Activated T-helper 1 cell treated with anti-CD3 and anti-CD28 coated beads, Interleukin-12 subunit alpha, Interleukin-12 subunit beta, Interleukin-2, Interleukin-4 antibody, amounts not matched to agents 30 ng/mL and 10 ng/mL and 1 ng/mL, durations not matched to agents 14 hours and 24 hours and 36 hours (primary cell): ENCODE measurements around the gene MAK. TPM values are rescaled to one million over a fixed set of nuclear protein-coding genes. Genes with fewer than 3 reads are reported as not detected.

Source experiments
- DNase-seq: peaks from one replicate; pipeline ENCODE4 v3.0.0; 2021; ENCODE audit warnings: low spot score
- H3K27ac Mint-ChIP-seq: one replicate; pipeline ENCODE4 v1.8.0; 2021; ENCODE audit warnings: mild to moderate bottlenecking, mixed read lengths
- H3K27me3 Mint-ChIP-seq: one replicate; pipeline ENCODE4 v1.8.0; 2022; ENCODE audit warnings: mild to moderate bottlenecking, moderate library complexity, mixed read lengths; ENCODE audit not compliant: insufficient read depth
- H3K36me3 Mint-ChIP-seq: one replicate; pipeline ENCODE4 v1.8.0; 2021; ENCODE audit warnings: low read depth, mixed read lengths
- H3K4me1 Mint-ChIP-seq: one replicate; pipeline ENCODE4 v1.8.0; 2021; ENCODE audit warnings: low read depth, mixed read lengths
- H3K4me3 Mint-ChIP-seq: one replicate; pipeline ENCODE4 v1.8.0; 2021; ENCODE audit warnings: mild to moderate bottlenecking, moderate library complexity, mixed read lengths
- H3K9me3 Mint-ChIP-seq: one replicate; pipeline ENCODE4 v1.8.0; 2021; ENCODE audit warnings: mixed read lengths
- intact Hi-C: fragments of 100-400 bp; cut with micrococcal nuclease; formaldehyde crosslinking; loops from one replicate; pipeline ENCODE4 v1.15.1; 2024
- total RNA-seq: library from RNA; stranded (reverse); gene quantifications from 2 replicates; pipeline ENCODE4 v1.2.3, GENCODE V29; 2022

MAK gene
- total RNA-seq, 1 donor from 2014 or later: 0.67 TPM

DNA sequence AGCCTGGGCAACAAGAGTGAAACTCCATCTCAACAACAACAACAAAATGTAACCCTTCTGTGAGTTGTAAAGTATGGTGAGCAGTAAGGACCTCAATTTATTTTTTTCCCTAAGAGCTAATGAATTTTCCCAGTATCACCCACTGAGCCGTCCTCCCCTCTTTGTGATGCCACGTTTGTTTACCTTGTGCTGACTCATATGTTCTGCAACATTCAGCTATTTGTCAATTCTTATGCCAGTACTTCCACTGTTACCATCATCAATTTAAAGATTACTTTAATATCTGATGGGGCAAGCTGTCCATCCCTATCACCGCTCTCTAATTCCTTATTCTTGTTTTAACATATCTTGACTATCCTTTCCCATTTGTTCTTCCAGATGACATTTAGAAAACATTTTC, 37.5 kb downstream of the MAK start:
- Mint-ChIP-seq H3K27ac (no peak overlapping the region), H3K36me3 (peaks cover 2% of the 10 kb centered on the region), H3K4me1 (no peaks in the 10 kb centered on the region), H3K4me3 (no peak overlapping the region), H3K9me3 (no peaks in the 10 kb centered on the region), H3K27me3 (no peaks in the 10 kb centered on the region)
- intact Hi-C loops: loop anchor here (1.0 kb wide), 5 partner anchors 42 to 323 kb away; partner anchors contain the start of gene TMEM14C
- no peak for DNase-seq

DNA sequence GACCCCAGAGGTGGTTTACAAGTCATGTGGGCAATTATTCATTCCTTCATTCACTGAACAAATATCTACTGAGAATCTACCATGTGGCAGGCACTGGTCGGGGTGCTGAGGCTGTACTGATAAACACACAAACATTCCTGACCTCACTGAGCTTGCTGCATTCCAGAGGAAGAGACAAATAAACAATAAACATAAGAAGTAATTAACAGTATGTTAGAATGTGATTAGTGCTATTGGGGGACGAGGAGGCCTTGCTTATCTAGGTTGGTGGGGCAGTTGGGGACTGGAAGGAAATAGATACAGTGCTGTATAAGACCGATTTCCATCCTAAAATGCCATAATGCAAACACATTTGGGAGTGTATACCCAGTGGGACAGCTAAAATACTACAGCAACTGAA, 44.1 kb downstream of the MAK start:
- DNase-seq: no peak
- Mint-ChIP-seq H3K9me3 (no peaks in the 10 kb centered on the region), H3K27me3 (no peaks in the 10 kb centered on the region), H3K4me1 (no peaks in the 10 kb centered on the region), H3K4me3 (no peak overlapping the region), H3K27ac (no peak overlapping the region), H3K36me3 (peaks cover 3% of the 10 kb centered on the region)
- intact Hi-C loops: no loop called here

DNA sequence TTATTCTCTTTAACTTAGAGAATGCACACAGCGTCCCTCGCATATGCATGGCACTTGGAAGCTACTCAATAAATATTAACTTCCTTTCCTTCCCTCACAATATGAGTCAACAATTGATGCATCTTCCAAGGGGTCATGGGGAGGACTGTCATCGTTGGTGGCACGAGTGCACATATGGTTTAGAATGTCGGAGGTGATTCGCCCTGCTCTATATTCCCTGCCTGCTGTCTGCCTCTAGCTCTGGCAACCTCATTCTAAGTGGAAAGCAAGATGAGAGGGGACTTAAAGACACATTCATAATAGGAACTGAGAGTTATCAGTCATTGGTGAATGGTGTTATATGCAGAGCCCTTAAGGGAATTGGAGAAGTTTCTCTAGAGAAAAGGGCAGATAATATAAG, 44.6 kb downstream of the MAK start:
- intact Hi-C loops: no loop called here
- H3K4me3 Mint-ChIP-seq: no peak overlapping the region
- no peaks in the 10 kb centered on the region for H3K4me1 Mint-ChIP-seq
- H3K36me3 Mint-ChIP-seq: peaks cover 3% of the 10 kb centered on the region
- no peak for DNase-seq
- H3K9me3 Mint-ChIP-seq: no peaks in the 10 kb centered on the region
- H3K27ac Mint-ChIP-seq: no peak overlapping the region
- H3K27me3 Mint-ChIP-seq: no peaks in the 10 kb centered on the region

DNA sequence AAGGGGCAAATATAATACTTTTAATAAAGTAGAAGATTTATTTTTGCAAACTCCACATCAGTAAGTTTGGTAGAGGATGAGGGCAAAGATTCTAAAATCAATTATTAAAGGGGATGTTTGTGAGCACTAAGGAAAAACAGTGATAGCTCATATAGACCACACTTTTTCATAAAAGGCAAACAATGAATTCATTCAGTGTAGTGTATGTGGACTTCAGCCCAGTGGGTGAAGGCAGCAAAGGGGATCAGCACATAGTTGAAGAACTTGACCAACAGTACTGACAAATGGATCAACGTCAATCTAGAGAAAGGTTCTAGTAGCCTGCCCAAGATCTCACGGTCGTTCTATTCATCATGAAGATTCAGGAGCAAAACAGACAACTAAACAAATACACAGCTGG, 45.3 kb downstream of the MAK start:
- no peak overlapping the region for H3K27ac Mint-ChIP-seq
- intact Hi-C loops: no loop called here
- H3K36me3 Mint-ChIP-seq: peaks cover 5% of the 10 kb centered on the region
- H3K27me3 Mint-ChIP-seq: no peaks in the 10 kb centered on the region
- H3K4me3 Mint-ChIP-seq: no peak overlapping the region
- no peak for DNase-seq
- no peaks in the 10 kb centered on the region for H3K4me1 Mint-ChIP-seq
- no peaks in the 10 kb centered on the region for H3K9me3 Mint-ChIP-seq

DNA sequence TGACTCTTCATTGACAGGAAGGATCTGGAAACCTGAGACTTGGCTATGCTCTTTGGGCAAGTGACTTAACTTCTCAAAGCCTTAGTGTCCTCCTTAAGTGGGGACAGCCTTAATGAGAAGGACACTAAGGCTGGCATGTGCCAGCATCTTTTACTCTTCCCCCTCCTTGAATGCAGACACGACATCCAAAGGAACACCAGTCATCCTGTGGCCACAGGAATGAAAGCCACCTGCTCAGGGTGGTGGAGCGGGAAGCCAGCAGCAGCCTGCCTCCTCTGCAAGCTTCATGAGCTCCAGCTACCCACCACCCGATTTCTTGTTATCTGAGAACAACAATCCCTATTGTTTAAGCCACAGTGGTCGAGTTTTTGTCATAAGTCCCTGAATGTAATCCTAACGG, 46.2 kb downstream of the MAK start:
- no peak overlapping the region for H3K27ac Mint-ChIP-seq
- DNase-seq: no peak
- intact Hi-C loops: no loop called here
- peaks cover 5% of the 10 kb centered on the region for H3K36me3 Mint-ChIP-seq
- no peaks in the 10 kb centered on the region for H3K9me3 Mint-ChIP-seq
- no peaks in the 10 kb centered on the region for H3K27me3 Mint-ChIP-seq
- H3K4me3 Mint-ChIP-seq: no peak overlapping the region
- no peaks in the 10 kb centered on the region for H3K4me1 Mint-ChIP-seq

- Mint-ChIP-seq H3K4me3 (no peak overlapping the region), H3K27ac (no peak overlapping the region), H3K9me3 (no peaks in the 10 kb centered on the region), H3K4me1 (no peaks in the 10 kb centered on the region), H3K36me3 (peaks cover 5% of the 10 kb centered on the region), H3K27me3 (no peaks in the 10 kb centered on the region)
- intact Hi-C loops: no loop called here
- DNase-seq: no peak
Observed at GRCh38 chr6:10791673-10792072, 46.7 kb downstream of the MAK start.

DNA sequence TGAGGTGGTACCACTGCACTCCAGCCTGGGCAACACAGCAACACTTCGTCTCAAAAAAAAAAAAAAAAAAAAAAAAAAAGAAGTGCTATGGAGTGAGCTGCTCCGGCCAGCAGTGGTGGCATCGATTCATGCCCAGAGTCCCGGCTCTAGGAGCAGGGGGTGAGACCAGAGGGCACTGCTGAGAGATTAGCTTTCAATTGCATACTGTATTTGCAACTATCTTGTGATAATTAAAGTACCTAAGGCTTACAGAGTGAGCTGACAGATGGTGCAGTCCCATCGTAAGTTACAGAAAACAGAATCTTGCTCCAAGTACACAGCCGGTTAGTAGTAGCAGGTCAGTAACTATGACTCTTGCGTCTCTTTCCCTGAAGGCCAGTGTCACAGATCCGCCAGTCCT, 59.3 kb downstream of the MAK start:
- H3K36me3 Mint-ChIP-seq: peaks cover 18% of the 10 kb centered on the region
- intact Hi-C loops: no loop called here
- no peak for DNase-seq
- no peaks in the 10 kb centered on the region for H3K4me1 Mint-ChIP-seq
- H3K9me3 Mint-ChIP-seq: no peaks in the 10 kb centered on the region
- no peak overlapping the region for H3K27ac Mint-ChIP-seq
- no peak overlapping the region for H3K4me3 Mint-ChIP-seq
- no peaks in the 10 kb centered on the region for H3K27me3 Mint-ChIP-seq

- Mint-ChIP-seq H3K27ac (no peak overlapping the region), H3K27me3 (no peaks in the 10 kb centered on the region), H3K36me3 (peaks cover 18% of the 10 kb centered on the region), H3K4me3 (no peak overlapping the region), H3K4me1 (no peaks in the 10 kb centered on the region), H3K9me3 (no peaks in the 10 kb centered on the region)
- no peak for DNase-seq
- intact Hi-C loops: no loop called here
Observed at GRCh38 chr6:10778230-10778629, 60.1 kb downstream of the MAK start.

GRCh38 chr6:10771371-10771894, 66.9 kb downstream of the MAK start:
- Mint-ChIP-seq H3K4me1 (peaks cover 4% of the 10 kb centered on the region), H3K27ac (no peak overlapping the region), H3K9me3 (no peaks in the 10 kb centered on the region), H3K27me3 (no peaks in the 10 kb centered on the region), H3K36me3 (peaks cover 16% of the 10 kb centered on the region), H3K4me3 (no peak overlapping the region)
- no peak for DNase-seq
- intact Hi-C loops: no loop called here

DNA sequence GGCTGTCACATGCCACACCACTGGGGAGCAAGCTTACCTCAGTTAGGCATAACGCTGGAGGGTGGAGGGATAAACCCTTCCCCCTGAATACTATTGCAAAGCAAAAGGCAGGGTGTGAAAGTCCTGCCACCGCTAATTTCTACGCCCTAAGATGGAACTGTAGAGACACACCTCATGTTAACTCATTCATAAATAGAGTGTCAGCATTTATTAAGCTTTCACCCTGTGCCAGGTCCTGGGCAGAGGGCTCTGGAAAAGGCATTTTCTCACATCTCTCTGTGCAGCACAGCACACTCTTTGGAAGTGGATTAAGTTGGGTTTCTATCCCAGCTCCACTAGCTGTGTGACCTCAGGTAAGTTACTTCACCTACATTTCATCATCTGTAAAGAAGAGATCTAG, 68.9 kb downstream of the MAK start:
- intact Hi-C loops: no loop called here
- Mint-ChIP-seq H3K27me3 (no peaks in the 10 kb centered on the region), H3K36me3 (peaks cover 10% of the 10 kb centered on the region), H3K27ac (no peak overlapping the region), H3K4me3 (no peak overlapping the region), H3K4me1 (peaks cover 4% of the 10 kb centered on the region), H3K9me3 (no peaks in the 10 kb centered on the region)
- DNase-seq: no peak

DNA sequence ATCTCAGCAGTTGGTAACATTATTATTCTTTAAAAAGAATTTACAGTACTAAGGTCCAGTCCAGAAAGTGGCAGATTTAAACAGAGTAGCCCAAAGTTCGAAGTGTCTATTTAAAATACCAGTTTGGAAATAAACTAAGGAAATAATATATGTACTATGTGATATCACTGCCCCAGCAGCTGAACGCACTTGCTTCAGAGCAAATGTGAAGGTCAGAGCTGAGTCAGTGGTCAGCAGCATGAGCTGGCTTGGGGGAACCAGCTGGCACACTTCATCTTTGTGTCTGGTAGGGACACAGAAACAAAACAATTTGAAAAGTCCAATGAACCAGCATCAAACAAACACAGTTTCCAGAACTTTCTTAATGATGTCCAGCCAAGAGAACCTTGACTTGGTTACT, 75.3 kb downstream of the MAK start:
- H3K27me3 Mint-ChIP-seq: no peaks in the 10 kb centered on the region
- no peaks in the 10 kb centered on the region for H3K9me3 Mint-ChIP-seq
- intact Hi-C loops: no loop called here
- peaks cover 30% of the 10 kb centered on the region for H3K36me3 Mint-ChIP-seq
- H3K4me1 Mint-ChIP-seq: peaks cover 6% of the 10 kb centered on the region
- no peak overlapping the region for H3K27ac Mint-ChIP-seq
- no peak for DNase-seq
- H3K4me3 Mint-ChIP-seq: no peak overlapping the region

DNA sequence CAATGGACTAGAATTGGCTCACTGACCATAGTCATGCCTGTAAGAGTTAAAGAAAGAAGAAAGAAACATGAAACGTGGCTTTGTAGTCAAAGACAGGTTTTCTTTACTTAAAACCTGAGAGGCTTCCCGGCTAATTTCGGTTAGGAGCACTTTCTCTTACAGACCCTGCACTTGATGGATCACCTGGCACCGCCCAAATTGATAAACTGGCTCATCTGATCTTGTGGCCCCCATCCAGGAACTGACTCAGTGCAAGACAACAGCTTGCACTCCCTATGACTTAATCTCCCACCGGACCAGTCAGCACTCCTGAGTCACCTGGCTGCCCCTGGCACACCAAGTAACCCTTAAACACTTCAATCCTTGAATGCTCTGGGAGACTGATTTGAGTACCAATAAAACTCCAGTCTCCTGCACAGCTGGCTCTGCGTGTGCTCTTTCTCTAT, 78.4 kb downstream of the MAK start:
- intact Hi-C loops: loop anchor here (1.0 kb wide), 2 partner anchors 41 to 250 kb away; no protein-coding TSS in a partner anchor

DNA sequence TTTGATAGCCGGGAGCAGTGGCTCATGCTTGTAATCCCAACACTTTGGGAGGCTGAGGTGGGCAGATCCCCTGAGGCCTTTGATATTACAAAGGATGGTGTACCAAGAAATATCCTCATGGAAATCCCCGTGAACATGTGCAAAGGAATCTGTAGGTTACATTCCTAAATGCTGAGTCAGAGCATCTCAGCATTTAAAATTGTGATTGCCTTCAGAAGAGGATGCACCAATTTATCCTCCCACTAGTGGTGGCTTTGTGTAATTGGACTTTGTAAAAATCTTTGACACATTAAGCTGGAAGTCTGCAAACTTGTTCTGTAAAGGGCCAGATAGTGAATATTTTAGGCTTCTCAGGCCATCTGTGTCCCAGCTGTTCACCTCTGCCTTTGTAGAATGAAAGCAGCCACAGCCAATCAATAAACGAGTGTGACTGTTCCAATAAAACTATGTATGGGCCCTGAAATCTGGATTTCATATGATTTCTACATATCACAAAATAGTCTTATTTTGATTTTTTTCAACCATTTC, 79.0 kb downstream of the MAK start:
- no peaks in the 10 kb centered on the region for H3K9me3 Mint-ChIP-seq
- H3K27me3 Mint-ChIP-seq: no peaks in the 10 kb centered on the region
- peaks cover 26% of the 10 kb centered on the region for H3K4me1 Mint-ChIP-seq
- peaks cover 52% of the 10 kb centered on the region for H3K36me3 Mint-ChIP-seq
- intact Hi-C loops: loop anchor here (1.0 kb wide), 2 partner anchors 42 to 249 kb away; no protein-coding TSS in a partner anchor
- no peak for DNase-seq
- no peak overlapping the region for H3K4me3 Mint-ChIP-seq
- peak overlapping the region; percentile 29 for H3K27ac Mint-ChIP-seq

More for the DNA sequence above, 78.4 kb downstream of the MAK start:
- peaks cover 46% of the 10 kb centered on the region for H3K36me3 Mint-ChIP-seq
- peaks cover 21% of the 10 kb centered on the region for H3K4me1 Mint-ChIP-seq
- no peaks in the 10 kb centered on the region for H3K9me3 Mint-ChIP-seq
- H3K4me3 Mint-ChIP-seq: no peak overlapping the region
- H3K27me3 Mint-ChIP-seq: no peaks in the 10 kb centered on the region
- DNase-seq: no peak
- no peak overlapping the region for H3K27ac Mint-ChIP-seq

- Mint-ChIP-seq H3K4me3 (no peak overlapping the region), H3K9me3 (no peaks in the 10 kb centered on the region), H3K27me3 (no peaks in the 10 kb centered on the region), H3K27ac (peak overlapping the region; percentile 18), H3K4me1 (peaks cover 39% of the 10 kb centered on the region), H3K36me3 (peaks cover 63% of the 10 kb centered on the region)
- DNase-seq: no peak
- intact Hi-C loops: no loop called here
Observed at GRCh38 chr6:10756085-10756484, 82.3 kb downstream of the MAK start.
